H1 (cell line): ENCODE measurements around the gene ADO. TPM values are rescaled to one million over a fixed set of nuclear protein-coding genes. Genes with fewer than 3 reads are reported as not detected.

Source experiments
- CTCF ChIA-PET: fragments of 300-600 bp; sonication (Branson Sonifier 250); formaldehyde crosslinking; loops from one replicate; lab custom pipeline; 2021; ENCODE audit not compliant: partially characterized antibody; lab: Charles Lee
- POLR2A ChIA-PET: fragments of 300-600 bp; sonication (Branson Sonifier 250); formaldehyde crosslinking; loops from one replicate; lab custom pipeline; 2021; ENCODE audit warnings: inconsistent platforms; ENCODE audit not compliant: partially characterized antibody; lab: Charles Lee
- DNase-seq, 2 experiments: peaks; one replicate each; pipeline versions ENCODE4 v3.0.0 to v3.0.0-alpha.2; 2010 to 2022; ENCODE audit warnings: low spot score in 2 of 2, low read depth in 1 of 2, mixed read lengths in 1 of 2
- FAIRE-seq: peaks from 2 replicates; lab custom pipeline; 2011; peaks lifted over from hg19 to GRCh38; lab: Jason Lieb, UNC
- H2AFZ ChIP-seq: 2 replicates; pipeline ENCODE4 v1.8.1; 2012; ENCODE audit warnings: low read length, inconsistent platforms
- H2AK5ac ChIP-seq: 2 replicates; pipeline ENCODE4 v1.6.1; 2013; ENCODE audit warnings: low read depth, low read length
- H2BK120ac ChIP-seq: replicated peaks from 2 replicates; pipeline ENCODE3; 2013; ENCODE audit warnings: low read depth, low read length, inconsistent platforms
- H2BK12ac ChIP-seq: 2 replicates; pipeline ENCODE4 v1.6.1; 2013; ENCODE audit warnings: low read depth, low read length
- H2BK15ac ChIP-seq: 2 replicates; pipeline ENCODE4 v1.6.1; 2013; ENCODE audit warnings: low read length
- H2BK20ac ChIP-seq: 2 replicates; pipeline ENCODE4 v1.6.1; 2013; ENCODE audit warnings: low read length
- H2BK5ac ChIP-seq: 2 replicates; pipeline ENCODE4 v1.6.1; 2013; ENCODE audit warnings: low read depth, low read length
- H3K14ac ChIP-seq: 2 replicates; pipeline ENCODE4 v1.6.1; 2013; ENCODE audit warnings: inconsistent platforms; ENCODE audit not compliant: insufficient read length
- H3K18ac ChIP-seq: 2 replicates; pipeline ENCODE4 v1.6.1; 2013; ENCODE audit warnings: low read length; ENCODE audit errors: extremely low read depth
- H3K23ac ChIP-seq: 2 replicates; pipeline ENCODE4 v1.6.1; 2013; ENCODE audit warnings: inconsistent platforms; ENCODE audit not compliant: insufficient read length
- H3K23me2 ChIP-seq: 2 replicates; pipeline ENCODE4 v1.6.1; 2013; ENCODE audit warnings: low read depth, low read length
- H3K27ac ChIP-seq: 2 replicates; pipeline ENCODE4 v1.6.1; 2011; ENCODE audit warnings: low read depth, low read length, inconsistent platforms
- H3K27me3 ChIP-seq, 4 experiments: replicated peaks in 1 of 4; 1 replicate in 1 of 4; 2 replicates in 3 of 4; pipeline versions ENCODE4 v1.6.1 to v1.8.1; 2011 to 2013; ENCODE audit warnings: low read length in 3 of 4, mild to moderate bottlenecking in 3 of 4, inconsistent platforms in 2 of 4, mixed read lengths in 2 of 4, moderate library complexity in 1 of 4; ENCODE audit not compliant: control insufficient read depth in 3 of 4, insufficient read depth in 3 of 4; ENCODE audit errors: extremely low read depth in 1 of 4
- H3K36me3 ChIP-seq, 4 experiments: 2 replicates each; pipeline versions ENCODE4 v1.6.1 to v1.8.1; 2011 to 2013; ENCODE audit warnings: mild to moderate bottlenecking in 4 of 4, low read length in 3 of 4, moderate library complexity in 2 of 4, control low read depth in 1 of 4, inconsistent platforms in 1 of 4; ENCODE audit not compliant: insufficient read depth in 4 of 4, control insufficient read depth in 2 of 4
- H3K4ac ChIP-seq: replicated peaks from 2 replicates; pipeline ENCODE3; 2013; ENCODE audit warnings: low read length, low read depth, mixed read lengths, inconsistent platforms; ENCODE audit not compliant: insufficient read length
- H3K4me1 ChIP-seq, 4 experiments: replicated peaks in 1 of 4; 1 replicate in 1 of 4; 2 replicates in 3 of 4; pipeline versions ENCODE4 v1.6.1 to v1.8.1; 2011 to 2013; ENCODE audit warnings: low read length in 3 of 4, inconsistent platforms in 2 of 4, mixed read lengths in 1 of 4; ENCODE audit not compliant: insufficient read depth in 4 of 4, control insufficient read depth in 3 of 4
- H3K4me2 ChIP-seq, 2 experiments: 2 replicates each; pipeline versions ENCODE4 v1.6.1 to v1.8.1; 2011 to 2013; ENCODE audit warnings: low read depth in 2 of 2, low read length in 2 of 2, control low read depth in 1 of 2, inconsistent platforms in 1 of 2, mild to moderate bottlenecking in 1 of 2; ENCODE audit not compliant: insufficient read depth in 1 of 2
- H3K4me3 ChIP-seq, 4 experiments: fragments of 200-600, 300-600 bp in 1 of 4; sonication (generic), shearing (Covaris generic), sonication (Bioruptor Twin) in 1 of 4; 2 replicates each; pipeline versions ENCODE4 v1.5.1 to v1.8.1; 2011 to 2016; ENCODE audit warnings: low read length in 4 of 4, low read depth in 3 of 4, control low read depth in 2 of 4, inconsistent platforms in 2 of 4, mild to moderate bottlenecking in 2 of 4, mixed read lengths in 1 of 4, moderate library complexity in 1 of 4; ENCODE audit not compliant: insufficient read depth in 2 of 4; ENCODE audit errors: extremely low read depth in 1 of 4
- H3K56ac ChIP-seq: replicated peaks from 2 replicates; pipeline ENCODE3; 2013; ENCODE audit warnings: low read depth, mild to moderate bottlenecking, mixed read lengths, low read length, inconsistent platforms; ENCODE audit not compliant: insufficient read length
- H3K79me1 ChIP-seq: 2 replicates; pipeline ENCODE4 v1.6.1; 2013; ENCODE audit warnings: low read depth, low read length, control low read depth
- H3K79me2 ChIP-seq, 2 experiments: 2 replicates each; pipeline versions ENCODE4 v1.6.1 to v1.8.1; 2012 to 2013; ENCODE audit warnings: low read length in 2 of 2, mild to moderate bottlenecking in 2 of 2, inconsistent platforms in 1 of 2; ENCODE audit not compliant: insufficient read depth in 2 of 2, control insufficient read depth in 1 of 2
- H3K9ac ChIP-seq, 4 experiments: replicated peaks in 1 of 4; 1 replicate in 1 of 4; 2 replicates in 3 of 4; pipeline versions ENCODE4 v1.6.1 to v1.8.1; 2011 to 2013; ENCODE audit warnings: low read depth in 3 of 4, low read length in 3 of 4, control low read depth in 2 of 4, mild to moderate bottlenecking in 2 of 4, moderate library complexity in 2 of 4, inconsistent platforms in 1 of 4; ENCODE audit errors: extremely low read depth in 1 of 4
- H3K9me3 ChIP-seq, 2 experiments: 2 replicates each; pipeline versions ENCODE4 v1.6.1 to v1.8.1; 2012 to 2013; ENCODE audit warnings: mild to moderate bottlenecking in 2 of 2, moderate library complexity in 2 of 2, control low read depth in 1 of 2, inconsistent platforms in 1 of 2, low read depth in 1 of 2, low read length in 1 of 2, mixed read lengths in 1 of 2; ENCODE audit not compliant: insufficient read depth in 2 of 2
- H4K20me1 ChIP-seq, 2 experiments: replicated peaks in 1 of 2; 2 replicates each; pipeline versions ENCODE3 to v1.8.1; 2011 to 2013; ENCODE audit warnings: inconsistent platforms in 2 of 2, low read length in 2 of 2, mild to moderate bottlenecking in 1 of 2; ENCODE audit not compliant: insufficient read depth in 2 of 2, control insufficient read depth in 1 of 2
- H4K5ac ChIP-seq: 2 replicates; pipeline ENCODE4 v1.6.1; 2013; ENCODE audit warnings: low read length, low read depth, mixed read lengths, inconsistent platforms; ENCODE audit not compliant: insufficient read length
- H4K8ac ChIP-seq: 2 replicates; pipeline ENCODE4 v1.8.0; 2013; ENCODE audit warnings: mild to moderate bottlenecking, moderate library complexity, low read length, inconsistent platforms; ENCODE audit not compliant: insufficient read depth; ENCODE audit errors: extremely low read depth
- H4K91ac ChIP-seq: replicated peaks from 2 replicates; pipeline ENCODE3; 2013; ENCODE audit warnings: low read length, mixed read lengths, inconsistent platforms; ENCODE audit not compliant: insufficient read length
- BRCA1 ChIP-seq: IDR thresholded peaks from 2 replicates; pipeline ENCODE4 v1.6.1; 2012; ENCODE audit warnings: low read depth, low read length, improper control_type of control experiment
- JUN ChIP-seq: IDR thresholded peaks from 2 replicates; pipeline ENCODE4 v1.6.1; 2011; ENCODE audit warnings: low read depth, mild to moderate bottlenecking, improper control_type of control experiment, low read length
- JUND ChIP-seq: IDR thresholded peaks from 2 replicates; pipeline ENCODE4 v1.6.1; 2011; ENCODE audit warnings: mild to moderate bottlenecking, improper control_type of control experiment, low read length
- NANOG ChIP-seq: IDR thresholded peaks from 2 replicates; pipeline ENCODE4 v1.6.1; 2011; ENCODE audit warnings: low read length, low read depth, mild to moderate bottlenecking, inconsistent platforms; ENCODE audit not compliant: insufficient read depth, poor library complexity, severe bottlenecking
- PHF8 ChIP-seq: fragments of 200-600 bp; sonication (generic); conservative IDR thresholded peaks from 2 replicates; pipeline ENCODE4 v1.7.1; 2012; ENCODE audit warnings: low read depth, mild to moderate bottlenecking, inconsistent platforms, low read length, moderate library complexity
- RXRA ChIP-seq: IDR thresholded peaks from 2 replicates; pipeline ENCODE4 v1.6.1; 2011; ENCODE audit warnings: low read depth, mild to moderate bottlenecking, low read length, moderate library complexity; ENCODE audit not compliant: insufficient read depth
- SP2 ChIP-seq: IDR thresholded peaks from 2 replicates; pipeline ENCODE4 v1.6.1; 2012; ENCODE audit warnings: mild to moderate bottlenecking, low read length, inconsistent platforms
- WGBS, 2 experiments: shearing (Covaris generic) in 1 of 2; methylation state at CpG; one replicate each; pipeline versions ENCODE4 v1.1.6 to v1.1.7; 2013 to 2015; ENCODE audit warnings: low lambda C conversion rate in 2 of 2, mixed read lengths in 2 of 2, inconsistent platforms in 1 of 2, low coverage in 1 of 2, missing lambda C conversion rate in 1 of 2; ENCODE audit not compliant: insufficient replicate concordance in 2 of 2, insufficient coverage in 1 of 2, insufficient read length in 1 of 2; ENCODE audit errors: extremely low coverage in 1 of 2, missing lambda C conversion rate in 1 of 2; 5-methylcytosine and 5-hydroxymethylcytosine counted together
- long read RNA-seq, 2 experiments: library from RNA in 1 of 2; library from capped mRNA in 1 of 2; stranded (forward); transcript quantifications; one replicate each; pipeline ENCODE4 v2.0.0, GENCODE V29; 2021; ENCODE audit warnings: inconsistent platforms in 1 of 2
- polyA minus RNA-seq, 3 experiments: library from RNA; depleted of rRNA, polyadenylated mRNA; stranded (reverse); fragments of >200 nt; gene quantifications; 1 replicate in 2 of 3; 2 replicates in 1 of 3; pipeline ENCODE4 v1.2.3, GENCODE V29; 2011
- polyA plus RNA-seq, 7 experiments: library from polyadenylated mRNA; depleted of rRNA in 3 of 7; stranded (reverse) in 5 of 7; unstranded in 2 of 7; fragments of >200 nt in 5 of 7; fragments of 200-250 nt in 2 of 7; gene quantifications; 1 replicate in 5 of 7; 2 replicates in 1 of 7; 4 replicates in 1 of 7; pipeline versions ENCODE4 v1.2.1 to v1.2.3, GENCODE V29; 2011 to 2013; ENCODE audit warnings: missing spikeins in 2 of 7, mixed read lengths in 2 of 7
- total RNA-seq: library from RNA; stranded (reverse); fragmentation: NEBNext Ultra II Directional; extraction: Animal tissue kit (Norgen Biotek cat#: 25700); gene quantifications from 2 replicates; pipeline ENCODE4 v1.2.1, GENCODE V29; 2021

ADO gene
- total RNA-seq (27.9 and 29.2 TPM in 2 replicates), polyA plus RNA-seq (2011; rRNA removed) (18.7 and 23.7 TPM in 2 replicates), polyA minus RNA-seq (2011; rRNA and poly(A)+ RNA removed) (14.0 and 16.9 TPM in 2 replicates)
- 18.5 TPM for polyA plus RNA-seq (2011; cell fraction: cytosol; rRNA removed)
- polyA plus RNA-seq (2011; cell fraction: nucleus; rRNA removed): 14.2 TPM
- 12.0 to 16.6 TPM (median 13.3 TPM) in 4 replicates for polyA plus RNA-seq (2012, experiment 1 of 2)
- 11.2 TPM for polyA plus RNA-seq (2012, experiment 2 of 2)
- polyA plus RNA-seq (2013, experiment 1 of 2): 20.0 TPM
- polyA plus RNA-seq (2013, experiment 2 of 2): 20.1 TPM
- 20.9 TPM for polyA minus RNA-seq (2011; cell fraction: cytosol; rRNA and poly(A)+ RNA removed)
- polyA minus RNA-seq (2011; cell fraction: nucleus; rRNA and poly(A)+ RNA removed): 32.6 TPM
- long read RNA-seq, experiment 1, transcript ADO-201 (1 exons, 3,627 nt): major isoform, 38 of 38 reads
- long read RNA-seq, experiment 1, partial matches to known transcripts: 0 of 38 reads
- long read RNA-seq, experiment 1, other reads (novel, unspliced or antisense): 0 of 38 reads
- long read RNA-seq, experiment 2, partial matches to known transcripts: 0 of 1 reads
- long read RNA-seq, experiment 2, other reads (novel, unspliced or antisense): 0 of 1 reads

- H3K79me2 ChIP-seq: peaks cover 7 to 34% of the 10 kb centered on the region in 2 experiments; a peak in 3 of 4 replicates
- peaks cover 3 to 6% (median 4%) of the 10 kb centered on the region in 4 experiments; a peak in 4 of 7 replicates for H3K4me1 ChIP-seq
- no peak within 1 kb of the TSS for H3K14ac ChIP-seq
- peak within 1 kb of the TSS; percentile 94 for H2BK5ac ChIP-seq
- ChIA-PET POLR2A (interaction anchor here (0.6 to 6.2 kb wide), 11 partner anchors 12 to 458 kb away, joined by 3 to 99 read pairs (median 3); partner anchors contain the start of genes EGR2 and NRBF2), CTCF (interaction anchor here (0.8 to 2.7 kb wide), 7 partner anchors 12 to 328 kb away, joined by 3 to 20 read pairs (median 4); partner anchors contain the start of gene EGR2)
- no peaks in the 10 kb centered on the region for H3K9me3 ChIP-seq
- H3K4me3 ChIP-seq: peak within 1 kb of the TSS; percentile 78 to 91 (median 88)
- 0 out of 2 replicates have a peak within 1 kb of the TSS, but pooled peaks have one; percentile 72 for H2BK20ac ChIP-seq
- H4K8ac ChIP-seq: peak within 1 kb of the TSS; percentile 96
- H2BK120ac ChIP-seq: no peak within 1 kb of the TSS
- H3K18ac ChIP-seq: peak within 1 kb of the TSS; percentile 94
- peak within 1 kb of the TSS; percentile 74 to 96 for H3K4me2 ChIP-seq
- no peak within 1 kb of the TSS for H2BK15ac ChIP-seq
- H3K4ac ChIP-seq: peak within 1 kb of the TSS; percentile 99
- H3K27me3 ChIP-seq: no peaks in the 10 kb centered on the region
- peak within 1 kb of the TSS; percentile 88 to 95 (median 90) for H3K9ac ChIP-seq
- H4K5ac ChIP-seq: peak within 1 kb of the TSS; percentile 84
- peaks cover 14% of the 10 kb centered on the region in 2 experiments for H4K20me1 ChIP-seq
- peak within 1 kb of the TSS; percentile 83 for H3K56ac ChIP-seq
- peak within 1 kb of the TSS; percentile 83 for H3K27ac ChIP-seq
- no peak within 1 kb of the TSS for H3K23ac ChIP-seq
- peak within 1 kb of the TSS; percentile 98 for H2AFZ ChIP-seq
- DNase-seq (peak; percentile 67 to 86), FAIRE-seq (peak; percentile 42)
- H2BK12ac ChIP-seq: no peak within 1 kb of the TSS
- H3K23me2 ChIP-seq: peaks cover 6% of the 10 kb centered on the region; the same call in 1 of the 2 replicates
- 1% methylated on average over 48 of the region's 87 CpGs; no CpG with 5 or more reads in 1 of the 2 experiments for WGBS, 2 experiments
- no peaks in the 10 kb centered on the region; a peak in 1 of 8 replicates for H3K36me3 ChIP-seq
- H3K79me1 ChIP-seq: no peaks in the 10 kb centered on the region
- peak within 1 kb of the TSS; percentile 47; the same call in 1 of the 2 replicates for H2AK5ac ChIP-seq
- peak within 1 kb of the TSS; percentile 83 for H4K91ac ChIP-seq
- no peak for TF ChIP-seq RXRA
- TF ChIP-seq PHF8: peak; percentile 74
- no peak for TF ChIP-seq JUN
- no peak for TF ChIP-seq NANOG
- TF ChIP-seq BRCA1: no peak
- TF ChIP-seq JUND: no peak
- TF ChIP-seq SP2: no peak
These were observed at the start of gene ADO for GRCh38 chr10:62804356-62805230. TSS of gene ADO (plus strand) at chr10:62804720. CDS start at chr10:62805060, 340 bp downstream.
